ENCODE measurements around the gene SLC7A14. TPM values are rescaled to one million over a fixed set of nuclear protein-coding genes. Genes with fewer than 3 reads are reported as not detected.

The SLC7A14 gene
- total RNA-seq, 1 experiment from 2014 or later: not detected

DNA sequence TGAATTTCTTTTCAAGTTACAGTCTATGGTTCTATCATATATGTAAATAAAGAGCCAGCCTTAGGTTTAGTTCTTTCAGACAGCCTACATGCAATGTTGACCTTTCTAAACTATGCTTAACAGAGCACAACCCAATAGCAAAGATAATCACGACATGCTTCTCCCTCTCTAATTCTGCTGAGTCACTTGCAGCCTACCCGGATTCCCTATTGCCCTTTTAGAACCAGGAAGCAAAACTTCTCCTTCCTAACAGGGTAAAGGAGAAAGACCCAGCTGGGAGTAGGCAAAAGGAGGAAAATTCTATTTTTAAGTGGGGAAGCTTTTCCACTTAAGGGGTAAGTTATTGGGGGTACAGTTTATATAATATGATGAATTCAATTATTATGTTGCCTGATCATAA is 79.3 kb downstream of the SLC7A14 start:
- H3K9me3 ChIP-seq (ENCODE audit: control insufficient read depth in 1 of 2, insufficient read depth in 1 of 2, low read depth in 1 of 2, low read length in 2 of 2): no peaks in the 10 kb centered on the region
- H3K9me2 ChIP-seq (ENCODE audit: insufficient read depth): no peaks in the 10 kb centered on the region
- H3K27ac ChIP-seq (ENCODE audit: low read depth, low read length): no peak overlapping the region
- no peak overlapping the region for H3K4me3 ChIP-seq (replicated peaks in 1 of 2; ENCODE audit: low read depth in 1 of 2, low read length in 2 of 2)
- H3K27me3 ChIP-seq (ENCODE audit: insufficient read depth, low read length): no peaks in the 10 kb centered on the region
- H3K79me2 ChIP-seq (ENCODE audit: insufficient read depth, low read length): no peaks in the 10 kb centered on the region
- intact Hi-C loops (cut with micrococcal nuclease): no loop called here
- ChIA-PET POLR2A (no interaction called here), RAD21 (ENCODE audit: low non-redundant PET in 1 of 2, low total read pairs in 2 of 2, uncharacterized antibody in 2 of 2, unreplicated experiment in 2 of 2) (no interaction called here), CTCF (no interaction called here)
- no peak overlapping the region for H3K9ac ChIP-seq (ENCODE audit: low read length)
- H3K4me2 ChIP-seq (ENCODE audit: low read length): peak overlapping the region; percentile 12; the same call in 1 of the 2 replicates
- ATAC-seq (no peak), DNase-seq (ENCODE audit: low read depth, low spot score) (no peak)
- no TSS peak for BruUV-seq (replicated peaks)
- H3K4me1 ChIP-seq (ENCODE audit: control insufficient read depth in 1 of 2, insufficient read depth in 2 of 2, low read length in 2 of 2): peaks cover 0 to 8% of the 10 kb centered on the region in 2 experiments; a peak in 2 of 4 replicates
- TF ChIP-seq CBX3 (IDR thresholded peaks at IDR 0.05; ENCODE audit: low read depth) (no peak), ELF1 (IDR thresholded peaks at IDR 0.05; ENCODE audit: borderline replicate concordance, low read depth) (0 out of 2 replicates have a peak, but pooled peaks have one; percentile 16)
- H3K36me3 ChIP-seq (ENCODE audit: control insufficient read depth in 1 of 2, insufficient read depth in 2 of 2, low read length in 2 of 2): no peaks in the 10 kb centered on the region
- H2AFZ ChIP-seq (ENCODE audit: low read depth, low read length, poor library complexity, severe bottlenecking): peak overlapping the region; percentile 83
- no peaks in the 10 kb centered on the region for H4K20me1 ChIP-seq (ENCODE audit: insufficient read depth)

- no peak overlapping the region for H3K9ac ChIP-seq (ENCODE audit: low read length)
- H3K36me3 ChIP-seq (ENCODE audit: control insufficient read depth in 1 of 2, insufficient read depth in 2 of 2, low read length in 2 of 2): no peaks in the 10 kb centered on the region
- ChIA-PET RAD21 (ENCODE audit: low non-redundant PET in 1 of 2, low total read pairs in 2 of 2, uncharacterized antibody in 2 of 2, unreplicated experiment in 2 of 2) (no interaction called here), POLR2A (no interaction called here), CTCF (no interaction called here)
- no peaks in the 10 kb centered on the region for H3K79me2 ChIP-seq (ENCODE audit: insufficient read depth, low read length)
- H3K27me3 ChIP-seq (ENCODE audit: insufficient read depth, low read length): no peaks in the 10 kb centered on the region
- peaks cover 0 to 8% of the 10 kb centered on the region in 2 experiments; a peak in 2 of 4 replicates for H3K4me1 ChIP-seq (ENCODE audit: control insufficient read depth in 1 of 2, insufficient read depth in 2 of 2, low read length in 2 of 2)
- no peaks in the 10 kb centered on the region for H3K9me2 ChIP-seq (ENCODE audit: insufficient read depth)
- H2AFZ ChIP-seq (ENCODE audit: low read depth, low read length, poor library complexity, severe bottlenecking): no peak overlapping the region
- no peak overlapping the region for H3K4me3 ChIP-seq (replicated peaks in 1 of 2; ENCODE audit: low read depth in 1 of 2, low read length in 2 of 2)
- no peak for ATAC-seq
- no peak overlapping the region for H3K4me2 ChIP-seq (ENCODE audit: low read length)
- no peak for DNase-seq (ENCODE audit: low read depth, low spot score)
- intact Hi-C loops (cut with micrococcal nuclease): no loop called here
- no peaks in the 10 kb centered on the region for H4K20me1 ChIP-seq (ENCODE audit: insufficient read depth)
- no peak overlapping the region for H3K27ac ChIP-seq (ENCODE audit: low read depth, low read length)
- no peaks in the 10 kb centered on the region for H3K9me3 ChIP-seq (ENCODE audit: control insufficient read depth in 1 of 2, insufficient read depth in 1 of 2, low read depth in 1 of 2, low read length in 2 of 2)
- no TSS peak for BruUV-seq (replicated peaks)
- TF ChIP-seq ZNF274 (IDR thresholded peaks at IDR 0.05; ENCODE audit: low read depth, low read length): no peak
- TF ChIP-seq ELF1 (IDR thresholded peaks at IDR 0.05; ENCODE audit: borderline replicate concordance, low read depth): no peak
- TF ChIP-seq CEBPB (IDR thresholded peaks at IDR 0.05; ENCODE audit: low read depth): no peak
- TF ChIP-seq REST (IDR thresholded peaks at IDR 0.05; ENCODE audit: low read depth): no peak
- TF ChIP-seq EZH2 (IDR thresholded peaks at IDR 0.05): no peak
- TF ChIP-seq POLR2AphosphoS5 (IDR thresholded peaks at IDR 0.05; ENCODE audit: low read depth, low read length): no peak
- no peak for TF ChIP-seq CBX3 (IDR thresholded peaks at IDR 0.05; ENCODE audit: low read depth)
- TF ChIP-seq CTCF (IDR thresholded peaks at IDR 0.05 in 2 of 3, conservative IDR thresholded peaks at IDR 0.05 in 1 of 3; ENCODE audit: borderline replicate concordance in 1 of 3, insufficient read depth in 1 of 3, low read depth in 2 of 3, low read length in 2 of 3): no peak
- no peak for TF ChIP-seq ATF3 (IDR thresholded peaks at IDR 0.05)
- TF ChIP-seq, protein P1, sequence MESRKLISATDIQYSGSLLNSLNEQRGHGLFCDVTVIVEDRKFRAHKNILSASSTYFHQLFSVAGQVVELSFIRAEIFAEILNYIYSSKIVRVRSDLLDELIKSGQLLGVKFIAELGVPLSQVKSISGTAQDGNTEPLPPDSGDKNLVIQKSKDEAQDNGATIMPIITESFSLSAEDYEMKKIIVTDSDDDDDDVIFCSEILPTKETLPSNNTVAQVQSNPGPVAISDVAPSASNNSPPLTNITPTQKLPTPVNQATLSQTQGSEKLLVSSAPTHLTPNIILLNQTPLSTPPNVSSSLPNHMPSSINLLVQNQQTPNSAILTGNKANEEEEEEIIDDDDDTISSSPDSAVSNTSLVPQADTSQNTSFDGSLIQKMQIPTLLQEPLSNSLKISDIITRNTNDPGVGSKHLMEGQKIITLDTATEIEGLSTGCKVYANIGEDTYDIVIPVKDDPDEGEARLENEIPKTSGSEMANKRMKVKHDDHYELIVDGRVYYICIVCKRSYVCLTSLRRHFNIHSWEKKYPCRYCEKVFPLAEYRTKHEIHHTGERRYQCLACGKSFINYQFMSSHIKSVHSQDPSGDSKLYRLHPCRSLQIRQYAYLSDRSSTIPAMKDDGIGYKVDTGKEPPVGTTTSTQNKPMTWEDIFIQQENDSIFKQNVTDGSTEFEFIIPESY (IDR thresholded peaks at IDR 0.05; ENCODE audit: extremely low read depth, insufficient replicate concordance, low read length): no peak
- TF ChIP-seq EGR1 (IDR thresholded peaks at IDR 0.05; ENCODE audit: low read depth): no peak
- TF ChIP-seq JUND (IDR thresholded peaks at IDR 0.05): no peak
These were observed 83.6 kb downstream of the SLC7A14 start for GRCh38 chr3:170502297-170502696.
